ENCODE measurements around the gene PRKAR2B.

GRCh38 chr7:107077699-107078516 is 33.4 kb downstream of the PRKAR2B start:
- no peak for TF ChIP-seq POLR2A (IDR thresholded peaks at IDR 0.05)
- TF ChIP-seq, protein P1, sequence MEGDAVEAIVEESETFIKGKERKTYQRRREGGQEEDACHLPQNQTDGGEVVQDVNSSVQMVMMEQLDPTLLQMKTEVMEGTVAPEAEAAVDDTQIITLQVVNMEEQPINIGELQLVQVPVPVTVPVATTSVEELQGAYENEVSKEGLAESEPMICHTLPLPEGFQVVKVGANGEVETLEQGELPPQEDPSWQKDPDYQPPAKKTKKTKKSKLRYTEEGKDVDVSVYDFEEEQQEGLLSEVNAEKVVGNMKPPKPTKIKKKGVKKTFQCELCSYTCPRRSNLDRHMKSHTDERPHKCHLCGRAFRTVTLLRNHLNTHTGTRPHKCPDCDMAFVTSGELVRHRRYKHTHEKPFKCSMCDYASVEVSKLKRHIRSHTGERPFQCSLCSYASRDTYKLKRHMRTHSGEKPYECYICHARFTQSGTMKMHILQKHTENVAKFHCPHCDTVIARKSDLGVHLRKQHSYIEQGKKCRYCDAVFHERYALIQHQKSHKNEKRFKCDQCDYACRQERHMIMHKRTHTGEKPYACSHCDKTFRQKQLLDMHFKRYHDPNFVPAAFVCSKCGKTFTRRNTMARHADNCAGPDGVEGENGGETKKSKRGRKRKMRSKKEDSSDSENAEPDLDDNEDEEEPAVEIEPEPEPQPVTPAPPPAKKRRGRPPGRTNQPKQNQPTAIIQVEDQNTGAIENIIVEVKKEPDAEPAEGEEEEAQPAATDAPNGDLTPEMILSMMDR (IDR thresholded peaks at IDR 0.05): no peak

Measured in heart left ventricle (tissue), 13 donors.